Non-pigmented ciliary epithelial cell (primary cell): ENCODE data around the gene DLD.

Experiments
- DNase-seq: peaks from one replicate; pipeline ENCODE4 v3.0.0-alpha.2; 2010; ENCODE audit warnings: low read depth

DLD gene

DNA sequence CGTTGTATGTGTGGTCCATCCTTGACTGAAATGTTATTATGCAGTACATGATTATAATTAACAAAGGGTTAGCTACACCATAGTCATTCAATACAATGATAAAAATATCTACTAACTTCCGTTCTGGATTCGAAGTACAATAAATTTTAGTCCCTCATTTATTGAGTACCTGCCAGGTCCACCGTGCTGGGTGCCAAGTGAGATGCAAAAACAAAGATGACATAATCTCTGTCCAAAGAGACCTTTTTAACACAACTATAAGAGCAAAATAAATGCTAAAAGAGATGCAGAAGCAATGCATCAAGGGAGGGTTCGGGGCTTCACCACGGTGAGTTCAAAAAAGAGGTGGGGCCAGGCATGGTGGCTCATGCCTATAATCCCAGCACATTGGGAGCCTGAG lies 78.9 kb downstream of the DLD start:
- DNase-seq: no peak
